SU-DHL-6 (cell line): ENCODE measurements around the gene CLMP.

Source experiments
- CTCF ChIP-seq: fragments of 200-600 bp; sonication (generic); IDR thresholded peaks from one replicate; pipeline ENCODE4 v1.5.1; 2017; ENCODE audit warnings: antibody characterized with exemption, mild to moderate bottlenecking, low read length, moderate library complexity; ENCODE audit not compliant: insufficient read depth, poor library complexity, severe bottlenecking
- EZH2phosphoT487 ChIP-seq: fragments of 200-600 bp; sonication (generic), shearing (Covaris generic); conservative IDR thresholded peaks from 2 replicates; pipeline ENCODE4 v1.6.1; 2018; ENCODE audit warnings: mild to moderate bottlenecking, antibody characterized with exemption, low read length, moderate library complexity, mixed read lengths

- TF ChIP-seq EZH2phosphoT487 (no peak), CTCF (no peak)
Observed at GRCh38 chr11:123228496-123229163, 33.6 kb upstream of the CLMP start.
